HG02571 (cell line): ENCODE data around the gene PTAFR.
"Not testable (repeated sequence)": the region's sequence is repeated elsewhere in the genome, so short reads cannot be mapped to it uniquely, and the experiment has no call there.

Experiments used
- ATAC-seq: cut with Tn5 transposase; IDR thresholded peaks from one replicate; pipeline ENCODE4 v1.9.1; 2021; ENCODE audit warnings: mild to moderate bottlenecking, moderate library complexity; ENCODE audit not compliant: unreplicated experiment

Gene PTAFR

GRCh38 chr1:28147264-28148094 is 29.0 kb downstream of the PTAFR start:
- peak; percentile 5 for ATAC-seq

- no peak for ATAC-seq
These were observed 30.8 kb downstream of the PTAFR start for GRCh38 chr1:28145728-28146127.

- peak; percentile 46 for ATAC-seq
These were observed 32.0 kb downstream of the PTAFR start for GRCh38 chr1:28144203-28145135.

DNA sequence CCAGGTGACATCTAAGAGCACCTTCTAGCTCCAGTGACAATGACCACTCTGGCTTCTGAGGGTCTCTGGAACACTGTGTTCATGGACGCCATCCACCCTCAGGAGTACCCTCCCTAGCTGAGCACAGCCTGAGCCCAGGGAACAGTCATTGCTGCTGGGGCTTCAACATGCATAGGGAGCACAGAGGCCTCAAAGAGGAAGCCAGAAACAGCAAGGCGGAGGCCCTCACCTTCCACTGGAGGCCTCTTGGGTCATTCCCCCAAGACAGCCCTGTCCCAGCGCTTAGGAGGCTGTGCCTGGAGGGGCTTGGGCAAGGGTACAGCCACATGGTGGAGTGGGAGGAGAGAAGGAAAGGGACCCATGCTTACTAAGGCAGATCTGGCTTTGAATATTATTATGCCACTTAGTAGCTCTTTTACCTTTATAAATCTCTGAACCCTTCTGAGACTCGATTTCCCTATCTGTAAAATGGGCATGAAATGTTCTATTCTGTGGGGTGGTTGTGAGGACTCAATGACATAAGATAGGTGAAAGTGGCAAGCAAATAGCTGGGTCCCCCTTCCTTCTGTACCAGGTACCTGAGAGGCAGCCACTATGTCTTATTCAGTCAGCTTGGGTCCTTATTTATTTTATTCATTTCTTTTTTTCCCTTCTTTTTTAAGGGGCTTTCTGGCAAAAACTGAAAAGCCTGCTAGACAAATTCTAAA is 32.8 kb downstream of the PTAFR start:
- no peak for ATAC-seq

DNA sequence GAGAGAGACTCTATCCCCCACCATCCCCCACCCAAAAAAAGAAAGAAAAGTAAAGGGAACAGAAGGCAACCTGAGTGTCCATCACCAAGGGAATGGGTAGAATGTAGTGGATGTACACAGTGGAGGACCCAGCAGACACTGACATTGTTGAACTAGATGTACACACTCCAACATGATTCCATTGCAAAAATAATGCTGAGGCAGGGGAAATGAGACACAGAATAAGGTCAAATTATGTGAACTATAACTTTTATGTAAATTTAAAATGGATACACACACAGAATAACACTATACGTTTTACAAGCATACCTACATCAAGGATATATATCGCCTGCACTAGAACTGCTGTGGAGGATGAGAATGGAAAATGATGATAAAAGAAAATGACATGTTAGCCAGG is 34.8 kb downstream of the PTAFR start:
- ATAC-seq, result no peak

GRCh38 chr1:28139866-28140265 is 36.6 kb downstream of the PTAFR start:
- ATAC-seq, result not testable (repeated sequence)

- no peak for ATAC-seq
These were observed 37.3 kb downstream of the PTAFR start for GRCh38 chr1:28139025-28139712.

- ATAC-seq, result no peak
These were observed 39.4 kb downstream of the PTAFR start for GRCh38 chr1:28136922-28137613.

DNA sequence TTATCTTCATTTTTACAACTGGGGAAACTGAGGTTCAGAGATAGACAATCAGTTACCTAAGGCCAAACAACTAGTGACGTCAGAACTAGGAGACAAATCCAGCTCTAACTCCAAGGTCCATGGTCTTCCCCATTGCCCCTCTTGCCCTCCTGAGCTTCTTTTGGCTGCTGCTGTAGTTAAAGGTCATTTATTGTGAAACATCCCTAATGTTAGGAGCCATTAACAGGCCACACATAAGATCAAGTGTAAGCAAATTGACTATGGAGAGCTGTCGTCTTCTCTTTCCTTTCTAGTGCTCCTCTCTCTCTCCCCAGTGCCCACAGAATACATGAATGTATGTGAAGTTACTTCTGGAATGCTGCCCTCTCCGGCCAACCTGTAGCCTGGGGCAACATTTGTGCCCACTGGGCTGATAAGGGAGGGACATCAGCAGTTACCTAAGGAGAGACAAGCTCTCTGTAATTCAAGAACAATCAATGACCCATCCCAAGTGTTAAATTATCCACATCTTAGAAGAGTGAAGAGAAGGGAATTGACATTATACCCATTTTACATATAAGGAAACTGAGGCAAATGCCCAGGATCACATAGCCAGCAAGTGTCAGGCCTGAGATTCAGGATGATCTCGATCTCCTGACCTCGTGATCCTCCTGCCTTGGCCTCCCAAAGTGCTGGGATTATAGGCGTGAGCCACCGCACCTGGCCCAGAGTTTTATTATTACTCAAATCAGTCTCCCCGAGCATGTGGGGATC is 40.1 kb downstream of the PTAFR start:
- ATAC-seq, result no peak

DNA sequence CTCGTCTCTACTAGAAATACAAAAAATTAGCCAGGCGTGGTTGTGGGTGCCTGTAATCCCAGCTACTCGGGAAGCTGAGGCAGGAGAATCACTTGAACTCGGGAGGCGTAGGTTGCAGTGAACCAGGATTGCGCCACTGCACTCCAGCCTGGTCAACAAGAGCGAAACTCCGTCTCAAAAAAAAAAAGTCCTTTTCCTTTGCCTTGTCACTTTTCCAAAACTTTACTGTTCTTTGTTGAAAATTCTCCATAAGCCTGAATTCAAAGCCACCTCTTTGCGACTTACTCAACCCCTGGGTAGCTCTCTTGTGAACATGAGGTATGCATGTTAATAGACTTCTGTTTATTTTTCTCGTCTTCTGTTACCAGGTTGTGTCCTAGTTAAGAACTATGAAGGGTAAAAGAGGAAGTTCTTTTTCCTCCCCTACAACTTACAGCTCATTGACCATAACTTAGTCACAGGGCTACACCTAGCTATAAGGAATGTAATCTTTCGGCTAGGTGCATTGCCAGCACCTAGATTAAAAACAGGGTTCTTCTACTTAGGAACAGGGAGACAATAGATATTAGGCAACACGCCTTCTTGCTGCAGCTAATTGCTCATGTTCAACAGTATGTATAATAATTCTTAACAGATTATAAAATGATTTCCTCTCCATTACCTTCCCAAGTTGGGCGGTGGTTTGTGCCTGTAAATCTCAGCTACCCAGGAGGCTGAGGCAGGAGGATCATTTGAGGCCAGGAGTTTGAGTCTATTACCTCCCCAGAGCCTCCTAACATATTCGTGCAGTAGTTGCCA is 40.9 kb downstream of the PTAFR start:
- ATAC-seq, result no peak

DNA sequence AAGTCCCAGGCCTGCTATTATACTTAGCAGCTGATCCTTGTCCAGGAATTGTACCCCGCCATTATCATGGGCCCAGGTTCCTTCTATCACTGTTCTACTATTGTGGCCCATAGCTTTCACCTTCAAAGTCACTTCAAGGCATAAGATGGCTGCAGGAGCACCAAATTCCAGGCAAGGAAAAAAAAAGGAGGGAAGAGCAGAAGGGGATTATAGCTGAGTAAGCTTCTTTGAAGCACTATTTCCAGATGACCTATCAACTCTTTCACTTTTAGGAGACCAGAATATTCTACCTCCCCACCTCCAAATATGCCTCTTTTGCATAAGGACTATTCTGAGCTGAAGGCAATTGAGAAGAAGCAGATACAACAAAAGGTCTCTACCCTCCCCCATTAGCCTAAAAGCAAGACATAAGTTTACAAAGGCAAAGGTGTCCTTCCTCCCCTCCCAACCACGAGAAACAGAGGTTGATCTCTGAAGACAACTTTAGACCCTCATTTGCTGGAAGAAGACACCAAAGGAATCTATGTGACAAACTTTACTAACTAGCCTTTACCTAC is 41.8 kb downstream of the PTAFR start:
- no peak for ATAC-seq

DNA sequence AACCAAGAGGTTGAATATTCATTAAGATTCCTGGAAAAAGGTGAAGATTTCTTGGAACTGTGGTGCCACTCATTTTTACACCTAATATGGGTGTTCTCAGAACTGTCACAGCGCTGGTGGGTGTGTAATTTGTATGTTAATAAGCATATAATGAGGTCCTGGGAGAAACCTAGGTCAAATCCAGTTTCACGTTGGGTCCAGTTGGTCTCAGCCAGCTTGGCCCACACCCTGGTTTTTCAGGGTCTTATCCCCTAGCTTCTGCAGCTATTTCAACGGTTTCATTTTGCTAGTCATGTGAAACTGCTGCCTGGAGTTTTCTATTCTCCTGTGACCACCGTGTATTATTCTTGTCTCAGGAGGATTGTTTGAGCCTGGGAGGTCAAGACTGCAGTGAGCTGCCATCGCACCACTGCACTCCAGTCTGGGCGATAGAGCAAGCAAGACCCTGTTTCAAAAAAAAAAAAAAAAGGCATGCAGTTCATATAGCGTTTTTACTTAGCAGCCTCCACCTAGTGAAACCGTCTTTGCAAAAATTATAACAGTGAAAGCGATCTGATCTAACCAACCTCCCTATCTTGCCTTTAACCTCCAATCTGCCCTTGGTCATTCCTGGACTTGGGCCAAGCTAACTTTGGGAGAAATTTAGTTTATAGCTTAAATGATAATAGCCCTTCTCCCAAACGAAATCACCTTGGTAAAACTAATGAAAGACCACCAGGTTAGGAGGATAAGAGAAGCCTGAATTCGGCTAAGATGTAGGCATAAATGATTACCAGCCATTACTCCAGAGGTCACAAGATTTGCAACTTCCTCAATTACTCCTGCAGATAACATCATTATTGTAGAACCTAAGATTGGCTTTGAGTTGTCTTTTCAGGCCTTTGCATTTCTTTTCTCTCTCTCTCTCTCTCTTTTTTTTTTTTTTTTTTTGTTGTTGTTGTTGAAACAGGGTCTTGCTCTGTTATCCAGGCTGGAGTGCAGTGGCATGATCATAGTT is 44.0 kb downstream of the PTAFR start:
- ATAC-seq, result no peak

- no peak for ATAC-seq
These were observed 45.6 kb downstream of the PTAFR start for GRCh38 chr1:28130901-28131300.

DNA sequence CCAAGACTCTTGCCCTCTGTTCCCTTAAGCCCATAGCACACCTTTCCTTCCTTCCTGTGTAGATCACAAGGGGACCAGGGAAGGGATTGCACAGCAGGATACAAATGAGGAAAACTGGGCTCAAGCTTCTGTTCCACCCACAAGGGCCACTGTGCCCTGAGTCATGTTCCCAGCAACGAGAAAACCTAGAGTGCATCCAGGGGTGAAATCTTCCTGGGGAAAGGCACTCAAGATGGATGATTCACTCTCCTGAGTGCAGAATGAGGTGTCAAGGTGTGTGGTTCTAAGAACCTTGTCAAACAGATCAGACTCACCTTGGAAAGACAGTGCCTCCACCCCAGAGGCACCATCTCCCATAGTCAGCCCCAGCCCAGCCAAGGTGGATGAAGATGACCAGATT is 47.3 kb downstream of the PTAFR start:
- ATAC-seq, result no peak

DNA sequence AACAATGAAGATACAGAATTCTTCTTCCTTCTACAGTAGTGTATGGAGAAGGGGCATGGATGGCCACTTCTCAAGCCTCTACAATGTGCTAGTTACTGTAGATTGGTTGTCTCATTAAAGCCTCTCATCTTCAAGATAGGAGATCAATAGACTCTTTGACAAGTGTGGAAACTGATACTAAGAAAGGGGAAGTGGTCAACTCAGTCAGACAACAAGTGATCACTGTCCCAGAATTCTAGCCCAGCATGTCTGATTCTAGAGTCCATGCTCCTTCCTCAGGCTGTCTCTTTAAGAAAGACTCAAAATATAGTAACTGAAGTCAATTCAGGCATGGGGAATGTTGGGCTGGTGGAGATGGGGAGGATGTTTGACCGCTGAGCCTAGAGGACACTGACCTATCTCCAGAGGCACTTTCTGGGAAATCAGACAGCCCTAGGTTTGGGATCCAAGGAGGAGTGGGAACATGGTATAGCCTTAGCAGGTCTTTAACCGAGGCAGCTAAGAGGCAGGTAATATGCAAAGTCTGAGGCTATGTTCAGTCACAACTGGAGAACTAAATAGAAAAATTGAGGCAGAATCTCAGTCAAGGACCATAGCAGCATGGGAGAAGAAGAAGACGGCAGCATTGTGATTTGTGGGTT is 48.8 kb downstream of the PTAFR start:
- peak; percentile 64 for ATAC-seq

- no peak for ATAC-seq
These were observed 49.6 kb downstream of the PTAFR start for GRCh38 chr1:28126783-28127490.
